GM19452 (cell line): ENCODE results near the gene HERC2.
"Not testable (repeated sequence)": the region's sequence is repeated elsewhere in the genome, so short reads cannot be mapped to it uniquely, and the experiment has no call there.

Source experiments
- ATAC-seq: cut with Tn5 transposase; IDR thresholded peaks from one replicate; pipeline ENCODE4 v1.9.1; 2021; ENCODE audit not compliant: unreplicated experiment

Gene HERC2

GRCh38 chr15:28222612-28223011 is 99.4 kb downstream of the HERC2 start:
- ATAC-seq = not testable (repeated sequence)

GRCh38 chr15:28221696-28222095 is 100.3 kb downstream of the HERC2 start:
- not testable (repeated sequence) for ATAC-seq

- no peak for ATAC-seq
Observed at GRCh38 chr15:28219116-28219515, 102.9 kb downstream of the HERC2 start.

GRCh38 chr15:28216946-28217546 is 104.9 kb downstream of the HERC2 start:
- not testable (repeated sequence) for ATAC-seq

- ATAC-seq = not testable (repeated sequence)
Observed at GRCh38 chr15:28215521-28215920, 106.5 kb downstream of the HERC2 start.

- not testable (repeated sequence) for ATAC-seq
Observed at GRCh38 chr15:28214006-28214790, 107.8 kb downstream of the HERC2 start.

- ATAC-seq = not testable (repeated sequence)
Observed at GRCh38 chr15:28213393-28213792, 108.6 kb downstream of the HERC2 start.

- no peak for ATAC-seq
Observed at GRCh38 chr15:28208583-28208982, 113.4 kb downstream of the HERC2 start.

GRCh38 chr15:28205640-28206039 is 116.3 kb downstream of the HERC2 start:
- not testable (repeated sequence) for ATAC-seq

- ATAC-seq = not testable (repeated sequence)
Observed at GRCh38 chr15:28203055-28203828, 118.7 kb downstream of the HERC2 start.

- ATAC-seq = not testable (repeated sequence)
Observed at GRCh38 chr15:28202124-28202523, 119.9 kb downstream of the HERC2 start.

- ATAC-seq = not testable (repeated sequence)
Observed at GRCh38 chr15:28198215-28198614, 123.8 kb downstream of the HERC2 start.

GRCh38 chr15:28197694-28198093 is 124.3 kb downstream of the HERC2 start:
- ATAC-seq = not testable (repeated sequence)

- not testable (repeated sequence) for ATAC-seq
Observed at GRCh38 chr15:28196581-28196980, 125.4 kb downstream of the HERC2 start.

- ATAC-seq = no peak
Observed at GRCh38 chr15:28192772-28193171, 129.2 kb downstream of the HERC2 start.

GRCh38 chr15:28191832-28192231 is 130.1 kb downstream of the HERC2 start:
- ATAC-seq = no peak

GRCh38 chr15:28190391-28191174 is 131.4 kb downstream of the HERC2 start:
- ATAC-seq = no peak

GRCh38 chr15:28185148-28185895 is 136.7 kb downstream of the HERC2 start:
- no peak for ATAC-seq

GRCh38 chr15:28184166-28184565 is 137.8 kb downstream of the HERC2 start:
- ATAC-seq = no peak

- ATAC-seq = no peak
Observed at GRCh38 chr15:28182731-28183130, 139.2 kb downstream of the HERC2 start.
